Stimulated activated CD8-positive, alpha-beta memory T cell treated with anti-CD3 and anti-CD28 coated beads, Interleukin-7, amount 100 ng/mL, for 4 hours (primary cell): ENCODE data around the gene SUMF1.

ENCODE experiments used
- DNase-seq, 2 donors: peaks; one replicate each; pipeline ENCODE4 v3.0.0-alpha.2; 2020; ENCODE audit warnings: low read depth in 2 of 2

SUMF1 gene

DNA sequence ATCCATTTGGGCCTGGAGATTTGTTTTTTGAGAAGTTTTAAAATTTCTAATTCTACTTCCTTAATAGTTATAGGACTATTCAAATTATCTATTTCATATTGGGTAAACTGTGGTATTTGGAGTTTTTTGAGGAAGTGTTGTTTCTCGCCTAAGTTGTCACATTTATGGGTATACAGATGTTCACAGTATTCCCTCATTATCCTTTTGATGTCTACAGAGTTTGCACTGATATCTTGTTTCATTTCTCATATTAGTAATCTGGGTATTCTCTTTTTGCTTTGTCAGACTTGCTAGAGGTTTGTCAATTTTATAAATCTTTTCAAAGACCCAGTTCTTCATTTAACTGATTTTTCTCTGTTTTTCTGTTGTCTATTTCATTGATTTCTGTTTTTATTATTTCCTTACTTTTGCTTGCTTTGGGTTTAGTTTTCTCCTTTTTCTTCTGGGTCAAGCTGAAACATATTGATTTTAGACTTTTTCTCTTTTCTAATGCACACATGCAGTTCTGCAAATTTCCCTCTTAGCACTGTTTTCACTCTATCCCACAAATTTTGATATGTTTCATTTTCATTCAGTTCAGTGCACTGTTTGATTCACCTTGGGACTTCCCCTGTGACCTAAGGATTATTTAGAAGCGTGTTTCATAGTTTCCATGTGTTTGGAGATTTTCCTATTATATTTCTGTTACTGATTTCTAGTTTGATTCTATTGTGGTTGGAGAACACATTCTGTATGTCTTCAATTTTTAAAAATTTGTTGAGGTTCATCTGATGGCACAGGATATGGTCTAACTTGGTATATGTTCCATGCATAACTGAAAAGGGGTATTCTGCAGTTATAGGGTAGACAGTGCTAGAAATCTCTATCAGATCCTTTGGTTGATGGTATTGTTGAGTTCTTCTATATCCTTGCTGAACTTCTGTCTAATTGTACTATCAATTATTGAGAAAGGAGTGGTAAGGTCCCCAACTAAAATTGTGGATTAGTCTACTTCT, 79.6 kb downstream of the SUMF1 start:
- no peak for DNase-seq

DNA sequence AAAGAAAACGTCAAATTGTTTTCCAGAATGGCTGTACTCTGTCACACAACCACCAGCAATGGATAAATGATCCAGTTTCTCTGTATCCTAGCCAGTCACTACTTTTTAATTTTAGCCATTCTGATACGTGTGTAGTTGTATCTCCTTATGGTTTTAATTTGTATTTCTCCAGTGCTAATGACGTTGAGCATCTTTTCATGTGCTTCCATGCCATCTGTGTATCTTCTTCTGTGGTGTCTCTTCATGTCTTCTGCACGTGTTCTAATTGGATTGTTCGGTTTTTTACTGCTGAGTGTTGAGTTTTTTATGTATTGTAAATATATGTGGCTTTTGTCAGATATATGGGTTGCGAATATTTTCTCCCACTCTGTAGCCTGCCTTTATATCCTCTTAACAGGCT, 81.9 kb downstream of the SUMF1 start:
- no peak for DNase-seq

DNA sequence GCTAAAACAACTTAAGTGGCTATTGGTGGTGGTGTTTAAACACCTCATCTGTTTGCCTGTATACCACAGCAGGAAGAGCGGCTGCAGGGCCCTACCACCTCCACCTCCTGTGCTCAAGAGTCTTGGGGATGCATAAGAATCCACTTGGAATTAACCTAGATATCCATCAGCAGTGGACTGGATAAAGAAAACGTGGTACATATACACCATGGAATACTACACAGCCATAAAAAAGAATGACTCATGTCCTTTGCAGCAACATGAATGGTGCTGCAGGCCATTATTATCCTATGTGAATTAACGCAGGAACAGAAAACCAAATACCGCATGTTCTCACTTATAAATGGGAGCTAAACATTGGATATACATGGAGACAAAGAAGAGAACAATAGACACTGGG, 87.1 kb downstream of the SUMF1 start:
- DNase-seq = no peak

DNA sequence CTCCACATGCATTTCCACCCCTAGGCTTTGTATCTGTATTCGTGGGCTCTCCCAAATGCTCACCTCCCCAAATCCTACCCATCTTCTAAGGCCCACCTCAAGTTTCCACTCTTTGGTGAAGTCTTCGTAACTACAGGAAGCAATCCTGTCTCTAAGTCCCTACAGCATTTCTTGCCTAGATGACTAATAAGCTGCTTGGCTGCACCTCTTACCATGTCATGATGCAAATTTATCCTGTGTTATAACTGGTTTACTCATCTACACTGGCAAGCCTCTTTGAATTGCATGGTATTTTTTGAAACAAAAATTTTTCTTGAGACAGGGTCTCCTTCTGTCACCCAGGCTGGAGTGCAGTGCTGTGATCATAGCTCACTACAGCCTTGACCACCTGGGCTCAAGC, 90.6 kb downstream of the SUMF1 start:
- DNase-seq = no peak

DNA sequence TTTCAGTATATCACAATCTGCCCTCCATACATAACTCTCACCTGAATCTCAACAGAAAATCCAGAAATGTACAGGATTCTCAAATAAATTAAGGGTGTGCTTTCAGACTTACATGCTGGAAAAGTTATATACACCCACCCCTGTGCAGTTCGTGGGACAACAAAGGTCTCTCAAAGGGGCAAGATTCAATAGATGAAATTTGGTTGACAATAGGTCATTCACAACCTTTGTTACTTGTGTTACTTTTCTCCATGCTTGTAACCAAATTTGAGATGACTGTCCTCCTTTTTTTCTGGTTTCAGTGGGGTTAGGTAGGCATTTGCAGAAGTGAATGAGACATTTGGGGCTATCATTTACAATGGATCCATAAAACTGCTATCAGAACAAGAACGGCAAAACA, 91.2 kb downstream of the SUMF1 start:
- no peak for DNase-seq

DNA sequence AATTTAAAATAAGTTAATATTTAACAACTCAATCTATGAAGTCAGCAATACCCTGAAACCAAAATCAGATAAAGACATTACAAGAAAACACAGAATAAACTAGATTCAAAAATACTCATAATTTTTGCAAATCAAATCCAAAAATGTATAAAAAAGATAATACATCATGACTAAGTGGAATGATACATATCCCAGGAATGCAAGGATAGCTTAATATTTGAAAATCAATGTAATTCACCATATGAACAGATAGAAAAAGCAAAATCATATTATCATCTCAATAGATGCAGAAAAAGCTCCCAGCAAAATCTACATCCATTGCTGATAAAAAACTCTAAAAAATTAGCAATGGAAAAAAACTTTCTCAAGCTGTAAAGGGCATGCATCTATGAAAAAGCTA, 93.4 kb downstream of the SUMF1 start:
- DNase-seq = no peak

DNA sequence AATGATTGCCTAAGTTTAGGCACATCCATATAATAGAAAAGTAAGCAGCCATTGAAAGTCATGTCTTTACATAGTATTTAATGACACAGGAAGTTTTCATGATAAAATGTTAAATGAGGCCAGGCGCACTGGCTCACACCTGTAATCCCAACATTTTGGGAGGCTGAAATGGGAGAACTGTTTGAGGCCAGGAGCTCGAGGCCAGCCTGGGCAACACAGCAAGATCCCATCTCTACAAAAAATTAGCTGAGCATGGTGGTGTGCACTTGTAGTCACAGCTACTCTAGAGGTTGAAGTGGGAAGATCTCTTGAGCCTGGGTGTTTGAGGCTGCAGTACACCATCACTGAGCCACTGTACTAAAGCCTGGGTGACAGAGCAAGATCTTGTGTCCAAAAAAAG, 104.5 kb downstream of the SUMF1 start:
- no peak for DNase-seq

DNA sequence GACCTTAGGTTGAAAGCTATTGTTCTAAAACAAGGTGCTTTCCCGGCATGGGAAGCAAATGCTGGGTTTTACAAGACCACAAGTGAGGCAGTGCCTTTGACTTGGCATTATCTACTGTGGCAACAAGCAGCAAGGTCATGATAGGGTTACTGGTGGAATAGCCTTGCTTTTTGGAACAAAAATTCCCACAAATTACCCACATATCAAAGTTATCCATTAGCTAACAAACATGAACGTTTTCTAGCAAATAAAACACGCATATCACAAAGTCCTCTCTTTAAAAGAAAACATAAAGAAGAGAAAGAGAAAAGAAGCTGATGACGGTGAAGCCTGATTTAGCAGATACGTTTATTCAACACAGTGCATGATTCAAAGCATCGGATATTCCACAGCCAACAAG, 106.3 kb downstream of the SUMF1 start:
- DNase-seq = no peak

DNA sequence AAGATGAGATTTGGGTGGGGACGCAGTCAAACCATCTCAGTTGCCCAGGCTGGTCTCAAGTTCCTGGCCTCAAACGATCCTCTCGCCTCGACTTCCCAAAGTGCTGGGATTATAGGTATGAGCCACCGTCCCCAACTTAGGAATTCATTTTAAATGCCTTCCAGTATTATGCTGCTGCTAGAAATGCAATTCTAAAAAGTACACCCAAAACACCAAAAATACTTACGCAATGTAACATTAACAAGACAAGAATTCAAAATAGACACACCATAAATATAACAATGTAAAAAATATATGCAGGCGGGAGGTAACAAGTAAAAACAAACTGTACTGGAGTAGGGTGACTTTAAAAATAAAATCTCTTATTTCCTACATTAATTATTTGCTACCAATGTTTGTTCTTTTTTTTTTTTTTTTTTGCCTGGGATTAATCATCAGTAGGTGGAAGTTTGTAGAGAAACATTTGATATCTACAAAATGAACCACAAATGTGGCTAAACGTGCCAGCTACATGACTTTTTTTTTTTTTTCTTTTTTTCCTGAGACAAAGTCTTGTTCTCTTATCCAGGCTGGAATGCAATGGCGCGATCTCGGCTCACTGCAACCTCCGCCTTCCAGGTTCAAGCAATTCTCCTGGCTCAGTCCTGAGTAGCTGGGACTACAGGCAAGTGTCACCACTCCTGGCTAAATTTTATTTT, 107.1 kb downstream of the SUMF1 start:
- no peak for DNase-seq

DNA sequence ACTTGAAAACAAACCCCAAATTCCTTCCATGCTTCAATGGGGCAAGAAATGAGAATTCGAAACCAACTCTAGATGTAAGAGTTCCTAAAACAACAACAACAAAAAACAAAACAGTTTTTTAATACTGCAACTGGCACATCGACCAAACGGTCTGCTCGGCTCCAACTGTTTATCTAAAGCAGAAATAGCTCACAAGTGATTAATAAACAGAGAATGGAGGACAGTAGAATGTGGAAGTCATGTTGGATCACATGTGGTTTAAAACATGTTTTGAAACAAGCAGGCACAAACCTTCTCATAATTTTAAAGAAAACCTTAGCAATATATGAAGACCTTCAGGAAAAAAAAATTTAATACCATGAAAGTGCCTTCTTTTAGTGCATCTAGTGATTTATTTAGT, 108.8 kb downstream of the SUMF1 start:
- DNase-seq = no peak

DNA sequence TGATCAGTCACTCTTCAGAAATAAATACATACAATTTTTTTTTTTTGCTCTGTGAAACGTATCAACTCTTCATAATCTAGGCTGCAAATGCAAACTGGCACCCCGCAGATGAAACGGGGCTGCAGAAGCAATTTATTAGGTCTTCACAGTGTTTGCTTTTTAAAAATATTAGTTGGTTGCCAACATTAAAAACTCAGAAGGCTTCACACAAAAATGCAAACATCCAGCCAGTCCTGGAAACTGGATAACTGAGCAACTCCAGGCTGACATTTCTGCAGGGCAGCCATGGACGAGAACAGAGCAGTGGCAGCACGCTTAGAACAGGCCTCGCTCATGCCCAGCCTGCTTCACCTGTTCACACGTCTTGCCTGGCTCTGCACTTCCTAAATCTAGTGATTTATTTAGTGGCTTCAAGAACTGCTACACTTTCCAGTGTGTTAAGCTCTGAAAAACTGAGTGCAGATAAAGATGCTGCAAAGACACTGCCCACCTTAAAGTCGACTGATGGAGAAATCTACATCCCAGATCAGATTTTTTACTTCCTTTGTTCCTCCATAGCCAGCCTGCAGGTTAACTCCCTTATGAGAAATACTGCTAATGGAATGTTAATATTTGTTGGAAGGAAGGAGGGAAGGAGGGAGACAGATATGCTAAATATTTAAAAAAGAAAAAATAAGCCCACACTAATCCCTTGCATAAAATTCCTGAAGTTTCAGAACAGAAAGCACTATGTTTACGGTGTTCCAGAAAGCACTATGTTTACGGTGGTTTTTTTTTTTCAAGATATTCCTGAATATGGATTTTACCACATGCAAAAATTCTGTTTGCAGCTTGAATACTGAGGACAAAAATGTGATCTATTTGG, 110.3 kb downstream of the SUMF1 start:
- DNase-seq = no peak

DNA sequence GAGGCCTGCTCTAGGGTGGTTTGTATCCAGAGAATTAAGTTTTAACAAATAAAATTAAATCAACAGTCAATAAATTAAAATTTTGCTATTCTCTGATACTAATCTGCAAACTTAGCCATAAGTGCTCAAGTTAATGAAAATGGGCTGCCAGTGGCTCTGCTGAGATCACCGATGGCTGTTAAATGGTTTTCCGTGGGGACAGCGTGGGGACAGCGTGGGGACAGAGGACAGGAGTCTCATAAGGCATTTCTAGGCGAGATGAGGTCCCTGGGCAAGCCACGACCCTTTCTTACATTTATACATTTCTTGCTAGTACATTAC, 110.9 kb downstream of the SUMF1 start:
- DNase-seq = no peak

DNA sequence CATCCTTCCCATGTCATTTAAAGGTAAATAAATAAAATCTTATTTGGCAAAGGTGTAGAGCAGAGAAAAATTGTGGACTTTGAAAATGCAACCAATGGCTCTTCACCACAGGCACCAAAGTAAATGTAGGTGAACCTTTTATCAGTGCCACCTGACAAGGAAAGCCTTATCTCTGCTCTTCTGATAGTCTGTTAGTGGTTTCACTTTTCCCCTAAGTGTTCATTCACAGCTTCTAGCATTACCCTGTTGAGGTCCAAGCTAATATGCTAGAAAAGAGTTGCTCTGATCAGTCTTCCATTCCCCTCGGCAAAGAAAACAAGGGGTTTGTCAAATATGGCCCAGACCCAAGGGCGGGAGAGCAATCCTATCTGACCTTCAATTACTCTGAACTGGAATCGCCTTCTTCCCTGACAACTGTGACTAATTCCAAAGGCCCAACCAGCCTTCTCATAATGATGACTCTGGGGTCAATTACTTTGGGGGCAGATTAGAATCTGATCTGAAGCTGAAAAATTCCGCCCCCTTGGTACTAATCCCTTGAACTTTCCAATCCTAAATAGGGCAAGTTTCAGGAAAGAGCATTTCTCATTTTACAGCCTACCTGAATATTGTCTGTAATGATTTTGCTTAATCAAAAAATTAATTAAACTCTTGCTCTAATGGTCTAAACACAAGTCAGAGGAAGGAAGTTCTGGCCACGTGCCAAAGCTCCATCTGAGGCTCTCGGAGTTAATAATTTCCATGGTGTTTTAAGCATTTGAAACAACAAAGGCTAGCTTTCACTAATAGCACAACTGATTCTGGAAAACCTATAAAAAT, 111.5 kb downstream of the SUMF1 start:
- DNase-seq = no peak

DNA sequence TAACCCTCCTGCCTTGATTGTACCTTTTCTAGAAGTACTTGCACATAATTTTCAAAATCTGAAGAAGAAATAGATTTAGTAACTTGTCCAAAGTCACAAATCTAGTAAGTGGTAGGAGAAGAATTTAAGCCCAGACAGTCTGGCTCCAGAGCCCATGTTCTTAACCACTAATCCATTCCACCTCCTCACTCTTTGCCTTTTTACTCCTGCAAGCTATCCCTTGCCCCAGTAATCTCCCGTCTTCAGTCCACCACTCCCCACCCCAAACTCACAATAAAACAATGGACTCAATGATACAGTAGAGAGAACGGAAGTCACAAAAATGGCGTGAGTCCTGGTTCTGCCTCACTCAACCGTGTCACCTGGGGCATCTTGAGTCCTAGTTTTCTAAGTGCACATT, 115.2 kb downstream of the SUMF1 start:
- DNase-seq = no peak

DNA sequence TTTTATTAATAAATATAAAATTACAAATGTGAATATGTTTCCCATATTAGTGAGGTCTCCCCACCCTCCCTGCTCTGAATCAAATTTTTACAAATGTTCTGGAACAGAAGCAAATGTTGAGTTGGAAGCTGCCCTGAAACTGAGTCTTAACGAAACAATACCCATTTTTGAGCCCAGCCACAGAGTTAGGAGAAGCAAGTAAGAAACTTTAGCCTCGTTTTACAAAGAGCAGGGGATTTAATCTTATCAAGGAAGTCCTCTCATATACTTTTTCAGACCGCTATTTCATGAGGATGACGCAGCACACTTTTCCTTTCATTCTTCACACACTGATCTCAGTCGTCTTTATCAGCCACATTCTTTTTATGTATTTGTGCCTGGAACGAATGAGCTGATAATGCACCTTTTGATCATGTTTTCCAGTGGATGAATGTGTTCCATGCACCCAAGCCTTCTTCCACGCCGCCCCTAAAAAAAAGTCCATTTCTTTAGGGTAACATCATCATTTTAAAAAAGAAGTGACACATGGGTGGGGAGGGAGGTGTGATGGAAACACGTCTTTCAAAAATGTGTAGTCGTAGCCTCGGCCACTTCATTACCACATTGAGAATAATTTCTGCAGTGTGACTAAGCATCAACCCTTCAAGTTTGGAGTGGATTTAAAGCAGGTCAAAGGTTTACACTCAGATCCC, 115.8 kb downstream of the SUMF1 start:
- peak; percentile 2 to 35 for DNase-seq

DNA sequence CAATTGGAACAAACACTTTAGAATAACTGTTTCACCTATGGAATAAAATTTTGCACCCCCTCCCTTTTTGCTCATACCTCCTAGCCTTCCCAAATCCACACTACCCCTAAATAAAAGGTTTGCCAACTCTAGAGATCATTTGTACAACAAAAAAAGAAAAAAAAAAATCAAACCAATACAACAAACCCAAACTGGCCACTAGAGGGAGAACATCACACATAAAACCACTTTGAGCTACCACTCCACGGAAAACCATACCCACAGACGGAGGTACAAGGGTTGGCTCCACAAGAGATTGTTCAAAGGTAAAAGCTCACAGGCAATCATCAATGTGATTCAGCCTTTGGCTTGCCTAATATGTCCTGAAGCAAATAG, 116.3 kb downstream of the SUMF1 start:
- DNase-seq = peak; percentile 20 to 49

DNA sequence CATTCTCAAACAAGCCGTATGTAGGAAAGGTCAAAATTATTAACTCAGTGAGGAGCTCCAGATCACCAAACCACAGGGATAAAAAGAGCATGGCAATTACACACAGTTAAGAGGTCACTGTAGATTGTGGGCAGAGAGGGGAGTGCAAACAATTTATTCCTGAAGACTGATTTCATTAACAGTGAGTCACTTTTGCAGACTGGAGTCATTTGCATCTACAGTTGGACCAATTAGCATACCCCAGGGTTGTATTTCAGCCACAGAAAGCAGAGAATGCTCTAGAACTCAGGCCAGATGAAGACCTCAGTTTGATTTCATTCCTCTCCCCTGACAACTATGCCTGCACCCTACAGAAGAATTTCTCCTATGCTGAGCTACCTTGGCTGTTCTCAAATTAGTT, 123.8 kb downstream of the SUMF1 start:
- no peak for DNase-seq

DNA sequence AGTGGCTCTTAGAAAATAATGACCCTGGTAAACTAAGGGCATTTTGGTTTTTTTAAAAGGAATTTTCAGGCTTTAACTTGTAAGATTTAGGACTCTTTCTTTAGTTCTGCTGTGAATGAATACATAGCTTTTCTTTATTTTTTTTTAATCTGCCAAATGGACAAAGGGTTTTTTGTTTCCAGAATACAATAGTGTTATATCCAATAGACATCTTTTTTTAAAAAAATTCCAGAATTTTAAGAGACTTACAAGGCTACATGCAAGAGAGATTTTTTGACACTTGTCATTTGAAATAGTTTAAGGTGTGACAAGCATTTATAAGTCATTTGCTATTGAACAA, 125.8 kb downstream of the SUMF1 start:
- no peak for DNase-seq

DNA sequence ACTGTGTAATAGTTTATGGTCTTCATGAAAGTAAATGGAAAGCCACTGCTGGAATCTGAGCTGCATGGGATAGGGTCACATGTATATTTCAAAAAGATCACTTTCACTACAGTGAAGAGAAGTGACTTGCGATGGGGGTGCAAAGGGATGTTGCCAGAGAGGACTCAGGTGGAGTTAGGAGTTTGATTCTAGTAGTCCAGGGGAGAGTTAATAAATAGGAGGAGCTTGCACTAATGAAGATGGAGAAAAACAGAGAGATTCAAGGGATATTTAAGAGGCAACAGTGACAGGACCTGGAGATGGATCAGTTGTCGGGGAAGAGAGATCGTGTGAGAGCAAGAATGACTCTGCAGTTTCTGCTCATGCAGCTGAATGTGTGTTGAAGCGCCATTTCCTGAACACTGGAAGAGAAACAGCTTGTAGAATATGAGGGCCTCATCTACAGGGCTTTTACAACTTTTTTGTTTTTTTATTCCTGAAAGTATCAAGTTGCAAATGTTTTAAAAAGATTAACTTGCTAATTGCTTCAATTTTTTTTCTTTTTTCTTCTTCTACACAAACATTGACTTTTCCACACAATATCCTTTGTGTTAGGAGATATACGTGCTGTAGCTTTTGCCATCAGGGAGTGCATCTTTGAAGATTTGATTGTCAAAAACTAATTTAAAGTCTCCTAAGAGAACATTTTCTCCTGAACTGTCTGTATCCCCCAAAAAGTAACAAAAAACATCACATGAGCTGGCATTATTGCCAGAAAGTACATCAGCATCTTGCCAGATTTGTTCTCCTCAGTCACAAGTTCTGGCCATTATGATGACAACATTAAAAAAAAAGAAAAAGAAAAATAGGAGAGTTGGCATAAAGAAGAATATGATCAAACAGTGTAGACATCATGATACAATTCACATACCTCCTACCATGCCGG, 126.4 kb downstream of the SUMF1 start:
- no peak for DNase-seq

DNA sequence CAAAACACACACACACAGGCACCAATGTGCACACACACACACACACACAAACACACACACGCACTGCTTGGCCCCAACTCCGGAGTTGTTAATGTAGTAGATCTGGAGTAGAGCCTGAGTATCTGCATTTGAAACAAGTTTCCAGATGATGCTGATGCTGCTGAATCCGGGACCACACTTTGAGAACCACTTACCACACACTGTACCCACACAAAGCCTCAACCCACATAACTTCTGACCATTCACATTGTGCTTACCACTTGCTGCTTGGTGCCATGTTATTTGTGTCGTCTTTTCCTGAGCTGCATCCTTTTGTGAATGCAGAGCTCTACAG, 127.0 kb downstream of the SUMF1 start:
- DNase-seq = no peak
